Mononuclear cell (primary cell): ENCODE measurements around the gene ECM2. TPM values are rescaled to one million over a fixed set of nuclear protein-coding genes. Genes with fewer than 3 reads are reported as not detected.

Source experiments
- H3K27me3 ChIP-seq: 2 replicates; pipeline ENCODE4 v1.6.0; 2011; ENCODE audit warnings: low read length, control low read depth; ENCODE audit not compliant: insufficient read depth
- H3K4me1 ChIP-seq: 2 replicates; pipeline ENCODE4 v1.5.1; 2011; ENCODE audit warnings: mild to moderate bottlenecking, low read length, control low read depth; ENCODE audit not compliant: insufficient read depth
- H3K4me3 ChIP-seq: 2 replicates; pipeline ENCODE4 v1.5.1; 2011; ENCODE audit warnings: mild to moderate bottlenecking, low read length, moderate library complexity
- H3K9me3 ChIP-seq: 2 replicates; pipeline ENCODE4 v1.5.1; 2011; ENCODE audit warnings: low read depth, mild to moderate bottlenecking, control low read depth, low read length
- total RNA-seq: library from RNA; depleted of rRNA; stranded (reverse); fragments of >200 nt; gene quantifications from one replicate; pipeline ENCODE4 v1.2.3, GENCODE V29; 2012

The ECM2 gene
- total RNA-seq, 1 donor = 0.31 TPM

GRCh38 chr9:92496396-92497176 is 39.2 kb downstream of the ECM2 start:
- H3K4me3 ChIP-seq = no peak overlapping the region
- no peaks in the 10 kb centered on the region for H3K27me3 ChIP-seq
- no peaks in the 10 kb centered on the region for H3K4me1 ChIP-seq
- H3K9me3 ChIP-seq = no peaks in the 10 kb centered on the region

- no peaks in the 10 kb centered on the region for H3K27me3 ChIP-seq
- H3K9me3 ChIP-seq = no peaks in the 10 kb centered on the region
- no peaks in the 10 kb centered on the region for H3K4me1 ChIP-seq
- no peak overlapping the region for H3K4me3 ChIP-seq
These were observed 40.9 kb downstream of the ECM2 start for GRCh38 chr9:92494856-92495255.

GRCh38 chr9:92493749-92494387 is 41.9 kb downstream of the ECM2 start:
- Histone ChIP-seq H3K4me1 (no peaks in the 10 kb centered on the region), H3K4me3 (no peak overlapping the region), H3K9me3 (no peaks in the 10 kb centered on the region), H3K27me3 (no peaks in the 10 kb centered on the region)

- Histone ChIP-seq H3K9me3 (no peaks in the 10 kb centered on the region), H3K4me1 (no peaks in the 10 kb centered on the region), H3K4me3 (no peak overlapping the region), H3K27me3 (no peaks in the 10 kb centered on the region)
These were observed 42.9 kb downstream of the ECM2 start for GRCh38 chr9:92492781-92493401.

- no peaks in the 10 kb centered on the region for H3K9me3 ChIP-seq
- H3K4me1 ChIP-seq = no peaks in the 10 kb centered on the region
- H3K4me3 ChIP-seq = no peak overlapping the region
- H3K27me3 ChIP-seq = no peaks in the 10 kb centered on the region
These were observed 46.9 kb downstream of the ECM2 start for GRCh38 chr9:92488681-92489550.

GRCh38 chr9:92486371-92486770 is 49.4 kb downstream of the ECM2 start:
- Histone ChIP-seq H3K9me3 (no peaks in the 10 kb centered on the region), H3K27me3 (no peaks in the 10 kb centered on the region), H3K4me1 (no peaks in the 10 kb centered on the region), H3K4me3 (no peak overlapping the region)

- Histone ChIP-seq H3K4me1 (no peaks in the 10 kb centered on the region), H3K9me3 (no peaks in the 10 kb centered on the region), H3K4me3 (no peak overlapping the region), H3K27me3 (no peaks in the 10 kb centered on the region)
These were observed 51.2 kb downstream of the ECM2 start for GRCh38 chr9:92484563-92484962.

- Histone ChIP-seq H3K27me3 (no peaks in the 10 kb centered on the region), H3K4me1 (no peaks in the 10 kb centered on the region), H3K4me3 (no peak overlapping the region), H3K9me3 (no peaks in the 10 kb centered on the region)
These were observed 51.9 kb downstream of the ECM2 start for GRCh38 chr9:92483627-92484545.

GRCh38 chr9:92482805-92483204 is 53.0 kb downstream of the ECM2 start:
- H3K4me3 ChIP-seq = no peak overlapping the region

GRCh38 chr9:92482329-92482728 is 53.5 kb downstream of the ECM2 start, which contains the start of gene ASPN:
ASPN (minus strand) TSS chr9:92482506.
- no peaks in the 10 kb centered on the region for H3K4me1 ChIP-seq
- no peak within 1 kb of the TSS for H3K4me3 ChIP-seq
- H3K9me3 ChIP-seq = no peaks in the 10 kb centered on the region
- no peaks in the 10 kb centered on the region for H3K27me3 ChIP-seq

More at GRCh38 chr9:92482805-92483204, 53.0 kb downstream of the ECM2 start:
- Histone ChIP-seq H3K4me1 (no peaks in the 10 kb centered on the region), H3K9me3 (no peaks in the 10 kb centered on the region), H3K27me3 (no peaks in the 10 kb centered on the region)

- H3K4me1 ChIP-seq = no peaks in the 10 kb centered on the region
- no peaks in the 10 kb centered on the region for H3K27me3 ChIP-seq
- no peak overlapping the region for H3K4me3 ChIP-seq
- H3K9me3 ChIP-seq = no peaks in the 10 kb centered on the region
These were observed 54.7 kb downstream of the ECM2 start for GRCh38 chr9:92480986-92481633.

- no peaks in the 10 kb centered on the region for H3K4me1 ChIP-seq
- no peaks in the 10 kb centered on the region for H3K9me3 ChIP-seq
- H3K27me3 ChIP-seq = no peaks in the 10 kb centered on the region
- no peak overlapping the region for H3K4me3 ChIP-seq
These were observed 55.5 kb downstream of the ECM2 start for GRCh38 chr9:92480291-92480771.

GRCh38 chr9:92479346-92479745 is 56.4 kb downstream of the ECM2 start:
- no peak overlapping the region for H3K4me3 ChIP-seq
- no peaks in the 10 kb centered on the region for H3K27me3 ChIP-seq
- H3K4me1 ChIP-seq = no peaks in the 10 kb centered on the region
- no peaks in the 10 kb centered on the region for H3K9me3 ChIP-seq
